Testis (tissue), 2 donors: ENCODE data around the gene GUCY1A1.

Source experiments
- POLR2A ChIP-seq: fragments of 450-650 bp; IDR thresholded peaks from one replicate; pipeline ENCODE4 v1.6.1; 2017; ENCODE audit warnings: antibody characterized with exemption, mild to moderate bottlenecking, moderate library complexity
- TF ChIP-seq, protein P1 (sequence below), 3 experiments: fragments of 450-650 bp in 2 of 3; fragments of 200-600 bp in 1 of 3; sonication (generic) in 1 of 3; IDR thresholded peaks; one replicate each; pipeline ENCODE4 v1.5.1; 2016 to 2019; ENCODE audit warnings: antibody characterized with exemption in 3 of 3, mild to moderate bottlenecking in 2 of 3, moderate library complexity in 1 of 3

DNA sequence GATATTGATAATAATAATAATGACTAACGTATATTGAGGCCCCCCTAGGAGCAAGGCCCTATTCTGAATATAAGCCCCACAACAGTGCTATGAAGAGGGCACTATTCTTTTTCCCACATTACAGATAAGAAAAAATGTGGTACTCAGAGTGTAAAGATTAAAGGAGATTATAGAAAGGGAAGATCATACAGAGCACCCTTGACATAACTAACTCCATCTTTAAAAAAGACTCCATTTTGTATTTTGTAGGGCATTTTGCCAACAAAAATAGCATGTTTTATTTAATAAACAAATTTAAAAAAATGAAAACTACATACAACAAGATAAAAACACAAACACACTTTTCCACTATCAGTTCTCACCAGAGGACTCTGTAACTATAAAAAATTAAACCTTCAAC, 42.1 kb downstream of the GUCY1A1 start:
- no peak for TF ChIP-seq POLR2A
- TF ChIP-seq, protein P1, sequence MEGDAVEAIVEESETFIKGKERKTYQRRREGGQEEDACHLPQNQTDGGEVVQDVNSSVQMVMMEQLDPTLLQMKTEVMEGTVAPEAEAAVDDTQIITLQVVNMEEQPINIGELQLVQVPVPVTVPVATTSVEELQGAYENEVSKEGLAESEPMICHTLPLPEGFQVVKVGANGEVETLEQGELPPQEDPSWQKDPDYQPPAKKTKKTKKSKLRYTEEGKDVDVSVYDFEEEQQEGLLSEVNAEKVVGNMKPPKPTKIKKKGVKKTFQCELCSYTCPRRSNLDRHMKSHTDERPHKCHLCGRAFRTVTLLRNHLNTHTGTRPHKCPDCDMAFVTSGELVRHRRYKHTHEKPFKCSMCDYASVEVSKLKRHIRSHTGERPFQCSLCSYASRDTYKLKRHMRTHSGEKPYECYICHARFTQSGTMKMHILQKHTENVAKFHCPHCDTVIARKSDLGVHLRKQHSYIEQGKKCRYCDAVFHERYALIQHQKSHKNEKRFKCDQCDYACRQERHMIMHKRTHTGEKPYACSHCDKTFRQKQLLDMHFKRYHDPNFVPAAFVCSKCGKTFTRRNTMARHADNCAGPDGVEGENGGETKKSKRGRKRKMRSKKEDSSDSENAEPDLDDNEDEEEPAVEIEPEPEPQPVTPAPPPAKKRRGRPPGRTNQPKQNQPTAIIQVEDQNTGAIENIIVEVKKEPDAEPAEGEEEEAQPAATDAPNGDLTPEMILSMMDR (IDR thresholded peaks at IDR 0.05) = no peak
